ENCODE data around the gene GSN.

Gene GSN

GRCh38 chr9:121272401-121272948 lies 4.5 kb downstream of the GSN start:
- no peak for DNase-seq (ENCODE audit: low read depth in 1 of 2, low spot score in 1 of 2)

DNA sequence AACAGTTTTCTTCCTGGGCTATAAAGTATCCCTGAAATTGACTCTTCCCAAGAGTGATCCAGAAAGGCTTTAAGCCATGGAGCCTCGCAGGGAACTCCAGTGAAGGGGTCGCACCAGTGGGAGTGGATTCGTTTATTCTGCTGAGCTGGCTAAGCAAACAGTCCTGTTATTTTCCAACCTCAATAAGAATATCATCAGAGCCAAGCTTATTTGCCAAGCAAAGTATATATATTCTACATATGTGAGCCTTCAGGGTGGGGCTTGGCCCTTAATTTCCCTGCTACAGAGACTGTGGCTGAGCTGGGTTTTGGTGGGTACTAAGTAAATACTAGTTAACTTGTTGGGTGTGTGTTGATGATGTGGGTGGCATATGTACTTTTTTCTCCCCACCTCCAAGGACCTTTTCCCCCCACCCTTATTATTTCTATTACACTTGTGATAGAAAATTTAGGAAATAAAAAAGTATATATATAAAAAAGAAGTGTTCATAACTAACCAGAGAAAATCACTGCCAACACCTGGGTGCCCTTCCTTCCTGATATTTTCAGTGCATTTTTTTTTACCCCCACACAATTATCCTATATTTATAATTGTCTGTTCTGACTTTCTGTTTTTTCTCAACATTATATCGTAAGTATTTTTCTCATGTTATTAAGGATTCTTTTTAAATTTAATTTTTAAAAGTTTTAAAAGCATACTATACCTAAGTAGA lies 5.3 kb downstream of the GSN start:
- no peak for DNase-seq (ENCODE audit: low read depth in 1 of 2, low spot score in 1 of 2)

- DNase-seq (ENCODE audit: low read depth in 1 of 2, low spot score in 1 of 2) = no peak
Observed at GRCh38 chr9:121274851-121275250, 6.9 kb downstream of the GSN start.

DNA sequence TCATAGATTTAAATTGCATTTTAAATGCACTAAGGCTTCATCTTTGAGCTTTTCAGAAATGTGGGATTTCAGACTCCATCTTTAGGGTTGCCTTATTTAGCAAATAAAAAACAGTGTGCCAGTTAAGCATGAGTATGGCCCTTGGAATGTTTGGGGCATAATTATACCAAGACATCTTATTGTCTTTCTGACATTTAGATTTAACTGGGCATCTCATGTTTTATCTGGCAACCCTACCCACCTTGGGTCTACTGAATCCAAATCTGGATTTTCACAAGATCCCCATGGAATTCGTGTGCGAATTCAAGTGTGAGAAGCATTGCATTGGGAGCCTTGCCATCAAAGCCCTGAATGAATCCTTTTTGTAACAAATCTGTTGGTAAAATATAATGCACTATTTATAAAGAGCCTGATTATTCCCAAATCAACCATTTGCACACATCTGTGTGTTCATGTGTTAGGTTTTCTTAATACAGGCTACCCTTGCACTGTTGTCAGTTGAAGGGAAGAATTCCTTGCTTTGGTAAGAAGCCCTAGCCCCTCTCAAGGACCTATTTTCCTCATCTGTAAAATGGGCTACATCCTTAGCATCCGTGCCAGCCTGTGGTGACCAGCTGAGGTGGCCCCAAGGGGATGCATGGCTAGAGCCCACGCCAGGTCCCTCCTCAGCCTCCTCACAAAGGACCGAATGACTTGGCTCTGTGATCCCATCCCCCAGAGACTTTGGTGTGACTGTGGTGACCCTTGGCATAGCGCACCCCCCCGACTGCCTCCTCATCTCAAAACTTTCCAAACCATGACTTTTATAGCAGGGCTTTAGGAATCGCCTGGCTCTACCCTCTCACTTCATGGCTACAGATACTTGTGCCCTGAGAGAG lies 8.1 kb downstream of the GSN start:
- DNase-seq (ENCODE audit: low read depth in 1 of 2, low spot score in 1 of 2) = no peak

DNA sequence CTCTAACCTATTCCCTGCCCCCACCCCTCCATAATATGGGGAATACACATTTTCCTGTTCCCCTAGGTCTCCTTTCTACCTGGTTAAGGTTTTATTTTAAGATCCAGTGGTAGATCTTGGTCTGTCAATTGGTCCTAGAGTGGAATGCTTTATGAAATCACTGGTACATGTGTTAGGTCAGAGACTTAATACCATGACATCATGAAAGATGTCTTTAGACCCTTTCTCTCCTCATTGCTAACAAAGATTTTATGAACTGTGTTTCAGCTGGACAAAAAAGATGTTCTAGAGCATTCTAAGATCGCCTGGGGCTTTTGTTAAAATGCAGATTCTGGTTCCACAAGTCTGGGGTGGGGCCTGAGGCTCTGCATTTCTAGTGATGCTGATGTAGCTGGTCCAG lies 9.1 kb downstream of the GSN start:
- DNase-seq (ENCODE audit: low read depth in 1 of 2, low spot score in 1 of 2) = no peak

- DNase-seq (ENCODE audit: low read depth in 1 of 2, low spot score in 1 of 2) = no peak
Observed at GRCh38 chr9:121277518-121278295, 9.7 kb downstream of the GSN start.

- peak in 1 of 2 donors; percentile 30 for DNase-seq (ENCODE audit: low read depth in 1 of 2, low spot score in 1 of 2)
Observed at GRCh38 chr9:121278477-121279261, 10.7 kb downstream of the GSN start.

DNA sequence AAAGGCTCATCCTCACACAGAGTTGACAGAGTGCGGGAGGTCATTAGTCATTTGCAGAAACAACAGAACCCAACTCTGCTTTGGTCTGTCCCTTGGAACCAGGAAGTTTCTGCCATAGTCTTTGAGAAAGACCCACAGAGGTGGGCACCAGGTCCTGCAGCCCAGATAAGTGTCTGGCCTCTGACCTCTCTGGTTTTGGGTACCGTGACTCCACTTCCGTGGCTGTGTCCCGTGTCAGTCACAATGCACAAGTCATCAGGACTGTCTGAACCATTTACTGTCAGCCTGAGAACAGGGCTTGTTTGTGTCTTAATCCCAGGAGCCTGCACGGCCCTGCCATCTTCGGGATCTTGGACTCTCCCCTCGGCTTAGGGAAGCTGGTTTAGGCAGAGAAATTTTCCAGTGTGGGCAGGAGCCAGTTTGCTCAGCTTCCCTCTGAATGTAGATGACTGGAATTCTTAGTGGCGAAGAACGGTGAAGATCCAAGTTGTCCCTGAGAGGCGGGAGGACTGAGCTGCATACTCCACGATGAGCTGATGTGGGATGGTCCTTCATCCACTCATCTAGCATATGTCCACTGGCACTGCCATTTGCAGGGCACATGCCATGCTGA lies 11.9 kb downstream of the GSN start:
- DNase-seq (ENCODE audit: low read depth in 1 of 2, low spot score in 1 of 2) = no peak

- DNase-seq (ENCODE audit: low read depth in 1 of 2, low spot score in 1 of 2) = no peak
Observed at GRCh38 chr9:121280715-121281613, 13.0 kb downstream of the GSN start.

DNA sequence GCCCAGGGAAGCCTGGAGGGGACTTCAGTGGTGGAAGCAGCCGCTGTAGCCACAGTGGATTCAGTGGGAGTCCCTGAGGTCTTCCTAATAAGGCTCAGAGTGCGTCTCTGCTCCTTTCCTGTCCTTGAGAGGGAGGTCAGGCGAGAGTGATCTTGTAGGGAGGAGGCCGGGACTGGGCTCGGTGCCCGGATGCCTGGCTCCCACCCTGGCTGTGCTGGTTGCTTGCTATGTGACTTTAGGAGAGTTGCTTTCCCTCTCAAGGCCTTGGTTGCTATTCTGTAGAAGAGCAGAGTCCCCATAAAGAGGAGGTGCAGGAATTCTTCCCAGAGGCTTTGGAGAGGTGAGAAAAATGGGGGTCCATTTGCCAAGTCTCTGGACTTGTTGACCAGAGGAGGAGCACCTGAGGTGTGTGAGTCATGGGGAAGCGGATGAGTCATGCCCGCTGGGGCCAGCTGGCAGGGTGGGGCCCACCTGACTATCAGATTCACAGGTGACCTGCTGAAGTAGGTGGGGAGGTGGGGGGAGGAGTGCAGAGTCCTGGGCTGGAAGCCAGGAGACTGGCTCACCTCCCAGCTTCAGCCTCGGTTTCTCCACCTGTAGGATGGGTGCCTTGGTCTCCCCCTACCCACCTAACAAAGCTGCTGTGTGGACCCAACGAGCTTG lies 13.8 kb downstream of the GSN start:
- DNase-seq (ENCODE audit: low read depth in 1 of 2, low spot score in 1 of 2) = no peak

- DNase-seq (ENCODE audit: low read depth in 1 of 2, low spot score in 1 of 2) = no peak
Observed at GRCh38 chr9:121282277-121283079, 14.5 kb downstream of the GSN start.

GRCh38 chr9:121283080-121283398 lies 15.1 kb downstream of the GSN start:
- no peak for DNase-seq (ENCODE audit: low read depth in 1 of 2, low spot score in 1 of 2)

DNA sequence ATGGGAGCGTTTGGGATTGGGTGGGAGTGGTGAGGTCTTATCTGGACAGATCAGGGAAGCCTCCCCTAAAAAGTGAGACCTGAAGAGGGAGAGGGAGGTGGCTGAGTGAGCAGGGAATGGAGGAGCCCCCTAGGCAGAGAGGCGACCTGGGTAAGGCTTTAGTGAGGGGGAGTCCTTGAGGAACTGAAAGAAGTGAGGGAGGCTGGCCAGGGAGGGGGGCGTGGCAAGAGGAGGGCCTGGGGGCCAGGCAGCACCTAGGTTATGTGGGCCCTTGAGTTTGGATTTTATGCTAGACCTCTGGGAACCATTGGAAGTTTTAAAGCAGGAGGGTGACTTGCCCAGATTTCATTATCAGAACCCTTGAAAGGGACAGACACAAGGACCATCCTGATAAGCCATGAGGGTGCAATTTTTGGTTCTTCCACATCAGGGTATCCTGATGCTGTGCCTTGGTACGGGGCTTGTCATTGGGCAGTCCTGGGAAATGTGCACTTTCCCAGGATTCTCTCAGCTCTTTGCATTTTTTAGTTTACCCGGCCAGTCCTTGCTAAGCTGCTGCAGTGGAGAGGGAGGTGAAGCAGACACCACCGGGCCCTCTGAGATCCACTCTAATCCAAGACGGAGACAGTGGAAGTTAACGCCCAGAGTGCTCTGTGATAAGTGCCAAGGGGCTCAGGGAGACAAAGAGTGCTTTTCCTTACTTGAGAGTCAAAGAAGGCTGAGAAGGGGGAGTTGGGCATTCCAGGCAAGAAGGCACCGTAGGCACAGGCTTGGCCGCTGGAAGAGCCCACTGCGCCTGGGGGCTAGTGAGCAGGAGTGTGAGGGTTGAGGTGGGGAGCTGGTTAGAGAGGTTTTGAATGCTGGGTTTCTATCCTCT lies 16.1 kb downstream of the GSN start:
- DNase-seq (ENCODE audit: low read depth in 1 of 2, low spot score in 1 of 2) = no peak

- DNase-seq (ENCODE audit: low read depth in 1 of 2, low spot score in 1 of 2) = no peak
Observed at GRCh38 chr9:121284733-121285451, 16.9 kb downstream of the GSN start.

DNA sequence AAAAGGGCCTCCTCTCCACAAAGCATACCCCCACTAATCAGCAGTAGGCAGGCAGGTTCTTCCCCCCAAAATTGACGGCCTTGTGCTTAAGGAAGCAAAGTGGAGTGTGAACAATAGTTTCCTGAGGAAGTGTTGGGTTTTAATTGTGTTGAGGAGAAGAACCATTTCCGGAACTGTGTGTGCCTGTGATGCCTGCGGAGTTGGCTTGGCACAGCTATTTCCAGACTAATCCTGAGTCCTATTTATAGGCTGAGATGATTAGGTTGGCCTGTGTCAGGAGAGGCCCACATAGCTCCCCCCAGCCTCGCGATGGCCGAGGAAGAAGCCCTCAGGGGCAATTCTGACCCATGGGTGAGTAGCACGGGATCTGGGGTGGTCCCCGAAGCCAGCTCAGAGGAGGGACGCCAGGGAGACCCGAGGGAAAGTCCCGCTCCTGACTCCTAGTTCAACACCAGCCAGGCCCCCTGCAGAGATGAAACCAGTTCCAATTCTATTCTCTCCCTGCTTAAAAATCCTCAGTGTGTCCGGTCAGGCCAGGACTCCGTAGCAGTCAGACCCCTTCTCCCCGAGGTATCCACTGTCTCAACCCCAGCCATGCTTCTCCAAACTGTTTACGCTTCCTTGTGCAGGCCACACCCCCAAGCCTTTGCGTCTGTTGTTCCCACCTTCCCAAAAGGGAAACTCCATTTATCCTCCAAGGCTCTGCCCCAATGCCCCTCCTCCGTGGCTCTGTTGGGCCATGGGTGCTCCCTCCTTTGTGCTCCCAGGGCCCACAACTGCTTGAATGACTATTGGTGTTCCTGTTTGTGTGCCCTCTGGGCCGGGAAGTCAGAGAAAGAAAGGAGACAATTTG lies 18.1 kb downstream of the GSN start:
- no peak for DNase-seq (ENCODE audit: low read depth in 1 of 2, low spot score in 1 of 2)

DNA sequence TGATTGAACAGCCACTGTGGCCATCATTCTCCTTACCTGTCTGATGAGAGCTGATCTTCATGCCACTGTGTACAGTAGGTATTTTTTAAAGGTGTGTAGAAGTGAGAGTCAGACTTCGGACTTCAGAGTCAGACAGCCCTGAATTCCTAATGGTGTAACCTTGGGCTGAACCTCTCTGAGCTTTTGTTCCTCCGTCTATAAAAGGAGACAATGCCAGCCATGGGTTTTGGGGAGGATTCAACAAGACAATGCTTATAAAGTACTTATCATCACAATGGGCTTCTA lies 18.7 kb downstream of the GSN start:
- DNase-seq (ENCODE audit: low read depth in 1 of 2, low spot score in 1 of 2) = no peak

All from activated CD4-positive, alpha-beta T cell treated with anti-CD3 and anti-CD28 coated beads, Interleukin-2, amount 50 U/mL, for 24 hours (primary cell).